PC-3 (cell line): ENCODE data around the gene PGC. TPM values are rescaled to one million over a fixed set of nuclear protein-coding genes. Genes with fewer than 3 reads are reported as not detected.

ENCODE experiments used
- ATAC-seq: fragments of 200-7000 bp; cut with Tn5 transposase; 2 replicates; pipeline ENCODE4 v1.9.1; 2020; ENCODE audit warnings: mild to moderate bottlenecking, moderate library complexity
- BruUV-seq: library from RNA; stranded (reverse); fragments of 400-500 nt; replicated peaks from 2 replicates; lab custom pipeline; 2021; lab: Mats Ljungman, UMichigan
- CTCF ChIA-PET: fragments of 300-600 bp; sonication (Branson Sonifier 250); formaldehyde crosslinking; loops from one replicate; lab custom pipeline; 2022; ENCODE audit warnings: antibody characterized with exemption; lab: Charles Lee
- POLR2A ChIA-PET: fragments of 300-600 bp; sonication (Branson Sonifier 250); formaldehyde crosslinking; loops from one replicate; lab custom pipeline; 2022; ENCODE audit warnings: antibody characterized with exemption; ENCODE audit not compliant: unreplicated experiment; lab: Charles Lee
- DNase-seq: peaks from one replicate; pipeline ENCODE4 v3.0.0-alpha.2; 2015
- H2AFZ ChIP-seq: fragments of 300-600 bp; sonication (generic); 2 replicates; pipeline ENCODE4 v1.6.0; 2016; ENCODE audit warnings: antibody characterized with exemption, low read length
- H3F3A ChIP-seq: fragments of 300-600 bp; sonication (generic); one replicate; pipeline ENCODE4 v1.6.0; 2017; ENCODE audit warnings: antibody characterized with exemption, low read length, control low read depth, mild to moderate bottlenecking; ENCODE audit not compliant: unreplicated experiment
- H3K27ac ChIP-seq: fragments of 300-600 bp; sonication (generic); 2 replicates; pipeline ENCODE4 v1.5.1; 2016; ENCODE audit warnings: mild to moderate bottlenecking, low read length
- H3K27me3 ChIP-seq: fragments of 300-600 bp; sonication (generic); 2 replicates; pipeline ENCODE4 v1.6.1; 2016; ENCODE audit warnings: low read length, mixed read lengths
- H3K36me3 ChIP-seq: fragments of 300-600 bp; sonication (generic); 2 replicates; pipeline ENCODE4 v1.6.1; 2016; ENCODE audit warnings: low read depth, mixed run types, low read length, mixed read lengths
- H3K4me1 ChIP-seq: fragments of 300-600 bp; sonication (generic); 2 replicates; pipeline ENCODE4 v1.5.1; 2016; ENCODE audit warnings: low read length; ENCODE audit not compliant: insufficient read depth
- H3K4me2 ChIP-seq: fragments of 300-600 bp; sonication (generic); 2 replicates; pipeline ENCODE4 v1.6.0; 2016; ENCODE audit warnings: low read length
- H3K4me3 ChIP-seq: fragments of 300-600 bp; sonication (generic); 2 replicates; pipeline ENCODE4 v1.5.1; 2016; ENCODE audit warnings: mild to moderate bottlenecking, low read length, mixed read lengths
- H3K79me2 ChIP-seq: fragments of 300-600 bp; sonication (generic); 2 replicates; pipeline ENCODE4 v1.6.1; 2017; ENCODE audit warnings: low read length, mixed read lengths
- H3K9ac ChIP-seq: fragments of 300-600 bp; sonication (generic); 2 replicates; pipeline ENCODE4 v1.6.0; 2016; ENCODE audit warnings: mild to moderate bottlenecking, low read length
- H3K9me2 ChIP-seq: fragments of 300-600 bp; sonication (generic); replicated peaks from 2 replicates; pipeline ENCODE4 v1.6.1; 2016; ENCODE audit warnings: mixed run types, low read length, mixed read lengths
- H3K9me3 ChIP-seq: fragments of 300-600 bp; sonication (generic); 2 replicates; pipeline ENCODE4 v1.6.1; 2016; ENCODE audit warnings: low read length, mixed read lengths
- H4K20me1 ChIP-seq: fragments of 300-600 bp; sonication (generic); 2 replicates; pipeline ENCODE4 v1.6.1; 2016; ENCODE audit warnings: low read length, mixed read lengths
- EZH2 ChIP-seq: fragments of 300-600 bp; sonication (generic); IDR thresholded peaks from one replicate; pipeline ENCODE4 v1.6.1; 2017; ENCODE audit warnings: antibody characterized with exemption, mild to moderate bottlenecking, low read length; ENCODE audit not compliant: unreplicated experiment
- EZH2phosphoT487 ChIP-seq: fragments of 300-600 bp; sonication (generic); IDR thresholded peaks from 2 replicates; pipeline ENCODE4 v1.6.1; 2018; ENCODE audit warnings: mild to moderate bottlenecking, antibody characterized with exemption, low read length, borderline replicate concordance
- intact Hi-C: fragments of 100-400 bp; cut with micrococcal nuclease; formaldehyde crosslinking; loops from 2 replicates; pipeline ENCODE4 v1.9.0; 2023
- total RNA-seq: library from RNA; depleted of rRNA; stranded (reverse); fragments of >200 nt; gene quantifications from 2 replicates; pipeline ENCODE4 v1.2.3, GENCODE V29; 2014
- TF ChIP-seq, protein P1 (sequence below): fragments of 300-600 bp; sonication (generic); conservative IDR thresholded peaks from 2 replicates; pipeline ENCODE4 v1.5.1; 2017; ENCODE audit warnings: antibody characterized with exemption, low read depth, mild to moderate bottlenecking, low read length

The PGC gene
- total RNA-seq, 1 experiment from 2014 or later: not detected

DNA sequence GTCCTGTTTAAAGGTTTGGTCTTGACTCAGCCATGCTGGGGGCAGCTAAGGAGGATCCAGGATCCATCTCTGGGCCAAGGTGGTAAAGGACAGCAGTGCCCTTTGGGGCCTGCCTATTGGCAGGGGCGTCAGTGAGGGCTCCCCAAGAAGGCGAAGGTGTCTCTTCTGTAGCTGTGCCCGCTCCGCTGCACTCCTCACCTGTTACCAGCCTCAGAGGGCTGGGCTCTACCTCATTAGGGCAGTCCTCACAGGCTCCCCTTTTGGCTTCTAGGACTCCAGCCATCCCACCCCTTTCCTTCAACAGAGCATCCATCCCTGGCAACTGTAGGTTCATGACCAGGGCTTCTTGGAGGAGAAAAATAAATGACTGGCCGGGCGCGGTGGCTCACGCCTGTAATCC, 22.2 kb upstream of the PGC start:
- ChIA-PET CTCF (no interaction called here), POLR2A (no interaction called here)
- ATAC-seq (no peak), DNase-seq (no peak)
- Histone ChIP-seq H3K9ac (no peak overlapping the region), H3K9me3 (no peaks in the 10 kb centered on the region), H3F3A (no peaks in the 10 kb centered on the region), H3K27me3 (no peaks in the 10 kb centered on the region), H3K9me2 (no peaks in the 10 kb centered on the region), H3K4me2 (no peak overlapping the region), H3K4me3 (no peak overlapping the region), H3K79me2 (no peaks in the 10 kb centered on the region), H3K4me1 (peaks cover 16% of the 10 kb centered on the region), H2AFZ (no peak overlapping the region), H3K27ac (no peak overlapping the region), H3K36me3 (no peaks in the 10 kb centered on the region; the same call in 1 of the 2 replicates), H4K20me1 (no peaks in the 10 kb centered on the region)
- intact Hi-C loops: no loop called here
- TF ChIP-seq EZH2phosphoT487 (no peak), EZH2 (no peak)
- TF ChIP-seq, protein P1, sequence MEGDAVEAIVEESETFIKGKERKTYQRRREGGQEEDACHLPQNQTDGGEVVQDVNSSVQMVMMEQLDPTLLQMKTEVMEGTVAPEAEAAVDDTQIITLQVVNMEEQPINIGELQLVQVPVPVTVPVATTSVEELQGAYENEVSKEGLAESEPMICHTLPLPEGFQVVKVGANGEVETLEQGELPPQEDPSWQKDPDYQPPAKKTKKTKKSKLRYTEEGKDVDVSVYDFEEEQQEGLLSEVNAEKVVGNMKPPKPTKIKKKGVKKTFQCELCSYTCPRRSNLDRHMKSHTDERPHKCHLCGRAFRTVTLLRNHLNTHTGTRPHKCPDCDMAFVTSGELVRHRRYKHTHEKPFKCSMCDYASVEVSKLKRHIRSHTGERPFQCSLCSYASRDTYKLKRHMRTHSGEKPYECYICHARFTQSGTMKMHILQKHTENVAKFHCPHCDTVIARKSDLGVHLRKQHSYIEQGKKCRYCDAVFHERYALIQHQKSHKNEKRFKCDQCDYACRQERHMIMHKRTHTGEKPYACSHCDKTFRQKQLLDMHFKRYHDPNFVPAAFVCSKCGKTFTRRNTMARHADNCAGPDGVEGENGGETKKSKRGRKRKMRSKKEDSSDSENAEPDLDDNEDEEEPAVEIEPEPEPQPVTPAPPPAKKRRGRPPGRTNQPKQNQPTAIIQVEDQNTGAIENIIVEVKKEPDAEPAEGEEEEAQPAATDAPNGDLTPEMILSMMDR: no peak
- BruUV-seq: no TSS peak

DNA sequence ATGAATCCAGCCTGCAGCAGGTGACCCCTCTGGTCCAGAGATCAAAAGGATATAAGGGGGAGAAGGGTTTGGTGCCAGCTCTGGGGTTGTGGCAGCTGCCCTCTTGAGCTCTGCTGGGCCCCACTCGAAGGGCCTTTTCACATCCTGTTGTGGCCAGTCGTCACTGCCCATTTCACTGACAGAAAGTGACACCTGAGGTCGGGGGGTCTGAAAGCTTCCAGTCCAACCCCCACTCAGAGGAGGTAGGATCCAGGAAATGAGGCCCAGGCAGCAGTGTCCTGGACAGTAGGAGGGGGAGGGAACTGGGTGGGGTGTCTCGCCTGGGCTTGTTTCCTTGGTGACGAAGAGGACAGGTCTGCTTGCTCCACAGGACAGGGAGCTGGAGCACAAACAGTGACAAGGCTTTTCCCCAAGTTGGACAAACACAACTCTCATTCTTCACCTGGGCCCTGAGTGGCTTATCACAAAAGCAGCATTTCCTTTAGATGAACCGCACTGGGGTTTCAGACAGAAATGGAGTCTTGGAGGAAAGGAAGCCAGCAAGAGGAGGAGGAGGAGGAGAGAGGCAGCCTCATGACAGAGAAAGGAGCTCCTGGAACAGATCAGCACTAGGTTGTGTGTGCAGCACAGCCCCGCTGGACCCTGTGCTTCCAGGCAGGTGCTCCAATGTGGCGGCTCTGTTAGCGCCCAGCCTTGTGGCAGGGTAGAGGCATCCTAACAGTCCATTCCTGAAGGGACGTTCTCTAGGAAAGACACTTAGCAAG, 21.5 kb upstream of the PGC start:
- no peaks in the 10 kb centered on the region for H3K79me2 ChIP-seq
- no peaks in the 10 kb centered on the region for H3K9me3 ChIP-seq
- H3F3A ChIP-seq: no peaks in the 10 kb centered on the region
- no peaks in the 10 kb centered on the region for H3K9me2 ChIP-seq
- ChIA-PET CTCF (no interaction called here), POLR2A (no interaction called here)
- H3K4me3 ChIP-seq: no peak overlapping the region
- H3K27me3 ChIP-seq: no peaks in the 10 kb centered on the region
- no peaks in the 10 kb centered on the region; the same call in 1 of the 2 replicates for H3K36me3 ChIP-seq
- BruUV-seq: no TSS peak
- no peak overlapping the region for H3K27ac ChIP-seq
- TF ChIP-seq, protein P1: no peak
- no peak for TF ChIP-seq EZH2
- TF ChIP-seq EZH2phosphoT487: no peak
- intact Hi-C loops: no loop called here
- H3K4me1 ChIP-seq: peaks cover 16% of the 10 kb centered on the region
- DNase-seq (no peak), ATAC-seq (no peak)
- H2AFZ ChIP-seq: no peak overlapping the region
- no peak overlapping the region for H3K4me2 ChIP-seq
- no peak overlapping the region for H3K9ac ChIP-seq
- H4K20me1 ChIP-seq: no peaks in the 10 kb centered on the region
